Choroid plexus epithelial cell (primary cell): ENCODE measurements around the gene PCGF3.

Experiments used
- DNase-seq: peaks from one replicate; pipeline ENCODE4 v3.0.0-alpha.2; 2010; ENCODE audit warnings: low read depth
- H3K4me3 ChIP-seq: 2 replicates; pipeline ENCODE4 v1.5.1; 2011; ENCODE audit warnings: low read depth, mild to moderate bottlenecking, control low read depth, low read length, moderate library complexity
- CTCF ChIP-seq: conservative IDR thresholded peaks from 2 replicates; pipeline ENCODE4 v1.5.1; 2011; ENCODE audit warnings: low read depth, mild to moderate bottlenecking, control low read depth, inconsistent platforms, low read length, moderate library complexity

PCGF3 gene

GRCh38 chr4:791898-792625, 86.4 kb downstream of the PCGF3 start:
- TF ChIP-seq CTCF, result no peak
- no peak overlapping the region for H3K4me3 ChIP-seq
- no peak for DNase-seq

GRCh38 chr4:792626-793092, 87.0 kb downstream of the PCGF3 start:
- H3K4me3 ChIP-seq, result no peak overlapping the region
- no peak for DNase-seq
- no peak for TF ChIP-seq CTCF

- DNase-seq, result no peak
- H3K4me3 ChIP-seq, result no peak overlapping the region
- TF ChIP-seq CTCF, result no peak
These were observed 87.6 kb downstream of the PCGF3 start for GRCh38 chr4:793093-793861.

GRCh38 chr4:793941-794621, 88.4 kb downstream of the PCGF3 start:
- no peak overlapping the region for H3K4me3 ChIP-seq
- no peak for TF ChIP-seq CTCF
- DNase-seq, result peak; percentile 31

- no peak for TF ChIP-seq CTCF
- no peak for DNase-seq
- H3K4me3 ChIP-seq, result no peak overlapping the region
These were observed 89.5 kb downstream of the PCGF3 start for GRCh38 chr4:794900-795725.

GRCh38 chr4:795726-796119, 90.1 kb downstream of the PCGF3 start:
- TF ChIP-seq CTCF, result no peak
- H3K4me3 ChIP-seq, result no peak overlapping the region
- no peak for DNase-seq
